Astrocyte (in vitro differentiated cells and primary cell): Measurements from ENCODE around the gene ILDR1. TPM values are rescaled to one million over a fixed set of nuclear protein-coding genes. Genes with fewer than 3 reads are reported as not detected.

Experiments used
- DNase-seq: peaks from one replicate; pipeline ENCODE4 v3.0.0-alpha.2; 2010; ENCODE audit warnings: low read depth
- FAIRE-seq: peaks from 2 replicates; lab custom pipeline; 2011; peaks lifted over from hg19 to GRCh38; lab: Jason Lieb, UNC
- H2AFZ ChIP-seq: 2 replicates; pipeline ENCODE4 v1.6.0; 2012; ENCODE audit warnings: low read depth, low read length, inconsistent platforms
- H3K27ac ChIP-seq: 2 replicates; pipeline ENCODE4 v1.5.1; 2011; ENCODE audit warnings: low read depth, low read length, inconsistent platforms
- H3K27me3 ChIP-seq: 2 replicates; pipeline ENCODE4 v1.6.0; 2011; ENCODE audit warnings: low read length, inconsistent platforms; ENCODE audit not compliant: insufficient read depth
- H3K36me3 ChIP-seq: 2 replicates; pipeline ENCODE4 v1.5.1; 2011; ENCODE audit warnings: low read length, inconsistent platforms; ENCODE audit not compliant: insufficient read depth
- H3K4me1 ChIP-seq: 2 replicates; pipeline ENCODE4 v1.5.1; 2011; ENCODE audit warnings: low read length, inconsistent platforms; ENCODE audit not compliant: insufficient read depth
- H3K4me2 ChIP-seq: 2 replicates; pipeline ENCODE4 v1.6.0; 2012; ENCODE audit warnings: low read length, inconsistent platforms
- H3K4me3 ChIP-seq: 2 replicates; pipeline ENCODE4 v1.5.1; 2011; ENCODE audit warnings: low read depth, mild to moderate bottlenecking, low read length, inconsistent platforms; ENCODE audit not compliant: insufficient read depth
- H3K79me2 ChIP-seq: 2 replicates; pipeline ENCODE4 v1.6.0; 2012; ENCODE audit warnings: mild to moderate bottlenecking, low read length, inconsistent platforms; ENCODE audit not compliant: insufficient read depth
- H3K9ac ChIP-seq: 2 replicates; pipeline ENCODE4 v1.6.0; 2012; ENCODE audit warnings: mild to moderate bottlenecking, low read length, inconsistent platforms
- H3K9me3 ChIP-seq: 2 replicates; pipeline ENCODE4 v1.5.1; 2012; ENCODE audit warnings: low read depth, mild to moderate bottlenecking, low read length, inconsistent platforms; ENCODE audit not compliant: insufficient read depth
- H4K20me1 ChIP-seq: 2 replicates; pipeline ENCODE4 v1.6.0; 2012; ENCODE audit warnings: low read length, inconsistent platforms; ENCODE audit not compliant: insufficient read depth
- H3K27ac Mint-ChIP-seq: one replicate; pipeline ENCODE4 v1.8.0; 2021; ENCODE audit warnings: mild to moderate bottlenecking, mixed read lengths; ENCODE audit not compliant: unreplicated experiment
- H3K27me3 Mint-ChIP-seq: one replicate; pipeline ENCODE4 v1.8.0; 2021; ENCODE audit warnings: low read depth, mixed read lengths; ENCODE audit not compliant: unreplicated experiment
- H3K36me3 Mint-ChIP-seq: one replicate; pipeline ENCODE4 v1.8.0; 2021; ENCODE audit warnings: low read depth, mixed read lengths; ENCODE audit not compliant: unreplicated experiment
- H3K4me1 Mint-ChIP-seq: one replicate; pipeline ENCODE4 v1.8.0; 2021; ENCODE audit warnings: low read depth, mixed read lengths; ENCODE audit not compliant: unreplicated experiment
- H3K4me3 Mint-ChIP-seq: one replicate; pipeline ENCODE4 v1.8.0; 2021; ENCODE audit warnings: mild to moderate bottlenecking, moderate library complexity, mixed read lengths; ENCODE audit not compliant: unreplicated experiment
- H3K9me3 Mint-ChIP-seq: one replicate; pipeline ENCODE4 v1.8.0; 2021; ENCODE audit warnings: mild to moderate bottlenecking, mixed read lengths; ENCODE audit not compliant: unreplicated experiment
- EZH2 ChIP-seq: IDR thresholded peaks from 2 replicates; pipeline ENCODE4 v1.6.1; 2012; ENCODE audit warnings: mild to moderate bottlenecking, low read length, inconsistent platforms; ENCODE audit not compliant: insufficient read depth
- total RNA-seq: library from RNA; stranded (reverse); gene quantifications from 2 replicates; pipeline ENCODE4 v1.2.1, GENCODE V29; 2021
- TF ChIP-seq, protein P1 (sequence below): IDR thresholded peaks from 2 replicates; pipeline ENCODE4 v1.5.1; 2011; ENCODE audit warnings: low read depth, mild to moderate bottlenecking, inconsistent platforms, low read length, moderate library complexity; ENCODE audit not compliant: insufficient read depth

Gene ILDR1
- total RNA-seq, 1 donor from 2014 or later = not detected

DNA sequence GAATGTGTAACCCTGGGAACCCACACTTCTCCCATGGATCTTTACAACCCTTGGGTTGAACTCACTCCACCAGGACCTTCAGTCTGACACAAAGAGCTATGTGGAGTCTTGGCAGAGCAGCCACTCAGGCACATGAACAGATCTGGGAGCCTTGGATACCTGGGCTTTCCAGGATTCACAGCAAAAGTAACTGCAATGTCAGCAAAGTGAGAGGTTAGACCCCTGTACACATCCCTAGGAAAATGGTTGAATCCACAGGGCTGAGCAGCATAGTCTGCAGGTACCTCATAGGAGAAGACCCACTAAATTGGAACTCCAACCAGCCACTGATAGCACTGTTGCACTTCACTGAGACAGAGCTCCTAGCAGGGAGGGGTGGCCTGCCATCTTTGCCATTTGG, 59.6 kb downstream of the ILDR1 start:
- Mint-ChIP-seq H3K27ac (no peak overlapping the region), H3K4me3 (no peak overlapping the region), H3K27me3 (no peaks in the 10 kb centered on the region), H3K9me3 (peaks cover 4% of the 10 kb centered on the region), H3K4me1 (peaks cover 1% of the 10 kb centered on the region), H3K36me3 (no peaks in the 10 kb centered on the region)
- no peak for FAIRE-seq
- H3K27me3 ChIP-seq = no peaks in the 10 kb centered on the region
- no peak overlapping the region for H3K27ac ChIP-seq
- no peak overlapping the region for H3K9ac ChIP-seq
- H3K4me3 ChIP-seq = no peak overlapping the region
- no peaks in the 10 kb centered on the region for H3K4me1 ChIP-seq
- H3K79me2 ChIP-seq = no peaks in the 10 kb centered on the region
- DNase-seq = no peak
- H3K4me2 ChIP-seq = no peak overlapping the region
- no peaks in the 10 kb centered on the region for H4K20me1 ChIP-seq
- no peak overlapping the region for H2AFZ ChIP-seq
- H3K9me3 ChIP-seq = no peaks in the 10 kb centered on the region
- no peaks in the 10 kb centered on the region for H3K36me3 ChIP-seq
- no peak for TF ChIP-seq EZH2
- TF ChIP-seq, protein P1, sequence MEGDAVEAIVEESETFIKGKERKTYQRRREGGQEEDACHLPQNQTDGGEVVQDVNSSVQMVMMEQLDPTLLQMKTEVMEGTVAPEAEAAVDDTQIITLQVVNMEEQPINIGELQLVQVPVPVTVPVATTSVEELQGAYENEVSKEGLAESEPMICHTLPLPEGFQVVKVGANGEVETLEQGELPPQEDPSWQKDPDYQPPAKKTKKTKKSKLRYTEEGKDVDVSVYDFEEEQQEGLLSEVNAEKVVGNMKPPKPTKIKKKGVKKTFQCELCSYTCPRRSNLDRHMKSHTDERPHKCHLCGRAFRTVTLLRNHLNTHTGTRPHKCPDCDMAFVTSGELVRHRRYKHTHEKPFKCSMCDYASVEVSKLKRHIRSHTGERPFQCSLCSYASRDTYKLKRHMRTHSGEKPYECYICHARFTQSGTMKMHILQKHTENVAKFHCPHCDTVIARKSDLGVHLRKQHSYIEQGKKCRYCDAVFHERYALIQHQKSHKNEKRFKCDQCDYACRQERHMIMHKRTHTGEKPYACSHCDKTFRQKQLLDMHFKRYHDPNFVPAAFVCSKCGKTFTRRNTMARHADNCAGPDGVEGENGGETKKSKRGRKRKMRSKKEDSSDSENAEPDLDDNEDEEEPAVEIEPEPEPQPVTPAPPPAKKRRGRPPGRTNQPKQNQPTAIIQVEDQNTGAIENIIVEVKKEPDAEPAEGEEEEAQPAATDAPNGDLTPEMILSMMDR = no peak

DNA sequence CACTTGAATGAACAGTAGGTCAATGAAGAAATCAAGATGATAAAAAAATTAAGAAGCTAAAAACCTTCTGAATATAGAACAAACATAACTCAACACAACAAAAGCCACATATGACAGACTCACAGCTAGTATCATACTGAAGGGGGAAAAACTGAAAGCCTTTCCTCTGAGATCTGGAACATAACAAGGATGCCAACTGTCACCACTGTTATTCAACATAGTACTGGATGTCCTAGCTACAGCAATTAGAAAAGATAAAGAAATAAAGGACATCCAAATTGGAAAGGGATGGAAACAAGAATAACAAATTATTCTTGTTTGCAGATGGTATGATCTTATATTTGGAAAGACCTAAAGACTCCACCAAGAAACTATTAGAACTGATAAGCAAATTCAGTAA, 60.8 kb downstream of the ILDR1 start:
- TF ChIP-seq, protein P1 = no peak
- TF ChIP-seq EZH2 = no peak
- Histone ChIP-seq H3K4me2 (no peak overlapping the region), H3K4me3 (no peak overlapping the region), H3K27ac (no peak overlapping the region), H3K36me3 (no peaks in the 10 kb centered on the region), H3K9ac (no peak overlapping the region), H2AFZ (no peak overlapping the region), H3K9me3 (no peaks in the 10 kb centered on the region), H3K79me2 (no peaks in the 10 kb centered on the region), H4K20me1 (no peaks in the 10 kb centered on the region), H3K27me3 (no peaks in the 10 kb centered on the region), H3K4me1 (no peaks in the 10 kb centered on the region)
- Mint-ChIP-seq H3K36me3 (no peaks in the 10 kb centered on the region), H3K27me3 (no peaks in the 10 kb centered on the region), H3K4me3 (no peak overlapping the region), H3K9me3 (peaks cover 4% of the 10 kb centered on the region), H3K27ac (no peak overlapping the region), H3K4me1 (peaks cover 1% of the 10 kb centered on the region)
- FAIRE-seq (no peak), DNase-seq (no peak)

DNA sequence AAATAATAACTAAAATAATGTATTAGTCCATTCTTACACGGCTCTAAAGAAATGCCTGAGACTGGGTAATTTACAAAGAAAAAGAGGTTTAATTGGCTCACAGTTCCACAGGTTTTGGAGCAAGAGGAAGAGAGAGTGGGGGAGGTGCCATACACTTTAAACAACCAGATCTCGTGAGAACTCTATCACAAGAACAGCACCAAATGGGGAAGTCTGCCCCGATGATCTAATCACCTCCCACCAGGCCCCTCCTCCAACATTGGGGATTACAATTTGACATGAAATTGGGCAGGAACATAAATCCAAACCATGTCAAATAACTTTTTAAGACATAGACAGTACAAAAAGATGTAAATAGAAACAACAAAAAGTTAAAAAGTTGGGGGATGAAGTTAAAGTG, 63.2 kb downstream of the ILDR1 start:
- no peak overlapping the region for H3K27ac ChIP-seq
- no peaks in the 10 kb centered on the region for H3K4me1 ChIP-seq
- no peaks in the 10 kb centered on the region for H3K79me2 ChIP-seq
- H3K9me3 Mint-ChIP-seq = peaks cover 6% of the 10 kb centered on the region
- no peak overlapping the region for H3K4me2 ChIP-seq
- no peaks in the 10 kb centered on the region for H3K36me3 ChIP-seq
- H4K20me1 ChIP-seq = no peaks in the 10 kb centered on the region
- FAIRE-seq (no peak), DNase-seq (no peak)
- no peaks in the 10 kb centered on the region for H3K9me3 ChIP-seq
- no peak overlapping the region for H2AFZ ChIP-seq
- H3K27ac Mint-ChIP-seq = no peak overlapping the region
- TF ChIP-seq, protein P1 = no peak
- TF ChIP-seq EZH2 = no peak
- no peak overlapping the region for H3K4me3 Mint-ChIP-seq
- no peak overlapping the region for H3K9ac ChIP-seq
- no peaks in the 10 kb centered on the region for H3K27me3 Mint-ChIP-seq
- H3K4me3 ChIP-seq = no peak overlapping the region
- H3K27me3 ChIP-seq = no peaks in the 10 kb centered on the region
- H3K4me1 Mint-ChIP-seq = peaks cover 1% of the 10 kb centered on the region
- H3K36me3 Mint-ChIP-seq = no peaks in the 10 kb centered on the region
